Naive thymus-derived CD4-positive, alpha-beta T cell (primary cell): ENCODE data around the gene SORBS1. TPM values are rescaled to one million over a fixed set of nuclear protein-coding genes. Genes with fewer than 3 reads are reported as not detected.

ENCODE experiments used
- ATAC-seq: fragments of 150-1000 bp; cut with Tn5 transposase; 2 replicates; pipeline ENCODE4 v1.10.0; 2021; ENCODE audit warnings: mild to moderate bottlenecking, moderate library complexity
- CTCF ChIA-PET: fragments of 350-600 bp; sonication (Branson Sonifier 250); formaldehyde crosslinking; loops from one replicate; lab custom pipeline; 2021; ENCODE audit warnings: antibody characterized with exemption; lab: Charles Lee
- POLR2A ChIA-PET: fragments of 350-600 bp; sonication (Branson Sonifier 250); formaldehyde crosslinking; loops from one replicate; lab custom pipeline; 2021; ENCODE audit warnings: antibody characterized with exemption, inconsistent platforms; lab: Charles Lee
- DNase-seq, 9 donors: peaks; one replicate each; pipeline versions ENCODE4 v3.0.0 to v3.0.0-alpha.2; 2020 to 2022; ENCODE audit warnings: mixed read lengths in 1 of 9
- H3K27ac ChIP-seq: one replicate; pipeline ENCODE4 v1.7.0; 2013; ENCODE audit warnings: mild to moderate bottlenecking, low read depth, low read length, moderate library complexity
- H3K27me3 ChIP-seq, 2 donors: one replicate each; pipeline ENCODE4 v1.7.0; 2013; ENCODE audit warnings: low read length in 2 of 2, mild to moderate bottlenecking in 2 of 2, moderate library complexity in 2 of 2; ENCODE audit not compliant: control insufficient read depth in 2 of 2, insufficient read depth in 2 of 2
- H3K36me3 ChIP-seq, 3 experiments: 1 replicate in 2 of 3; 2 replicates in 1 of 3; pipeline ENCODE4 v1.7.0; 2013; ENCODE audit warnings: low read length in 3 of 3, mild to moderate bottlenecking in 3 of 3, moderate library complexity in 1 of 3; ENCODE audit not compliant: insufficient read depth in 3 of 3, control insufficient read depth in 2 of 3
- H3K4me1 ChIP-seq, 2 donors: one replicate each; pipeline ENCODE4 v1.7.0; 2013; ENCODE audit warnings: low read length in 2 of 2, mild to moderate bottlenecking in 2 of 2, moderate library complexity in 1 of 2; ENCODE audit not compliant: control insufficient read depth in 2 of 2, insufficient read depth in 2 of 2
- H3K4me3 ChIP-seq: 2 replicates; pipeline ENCODE4 v1.7.0; 2013; ENCODE audit warnings: mild to moderate bottlenecking, low read length
- H3K9me3 ChIP-seq, 3 experiments: 1 replicate in 2 of 3; 2 replicates in 1 of 3; pipeline ENCODE4 v1.7.0; 2013; ENCODE audit warnings: low read length in 3 of 3; ENCODE audit not compliant: control insufficient read depth in 2 of 3
- H3K27ac Mint-ChIP-seq, 9 donors: one replicate each; pipeline ENCODE4 v1.8.0; 2020 to 2022; ENCODE audit warnings: mixed read lengths in 9 of 9, mild to moderate bottlenecking in 8 of 9, moderate library complexity in 5 of 9, inconsistent platforms in 2 of 9
- H3K27me3 Mint-ChIP-seq, 5 donors: one replicate each; pipeline ENCODE4 v1.8.0; 2021 to 2022; ENCODE audit warnings: mixed read lengths in 5 of 5, mild to moderate bottlenecking in 1 of 5
- H3K36me3 Mint-ChIP-seq, 5 donors: one replicate each; pipeline ENCODE4 v1.8.0; 2020 to 2022; ENCODE audit warnings: mixed read lengths in 5 of 5, mild to moderate bottlenecking in 3 of 5, inconsistent platforms in 1 of 5
- H3K4me1 Mint-ChIP-seq, 7 donors: one replicate each; pipeline ENCODE4 v1.8.0; 2020 to 2022; ENCODE audit warnings: mixed read lengths in 7 of 7, mild to moderate bottlenecking in 3 of 7, inconsistent platforms in 1 of 7
- H3K4me3 Mint-ChIP-seq, 10 donors: one replicate each; pipeline ENCODE4 v1.8.0; 2020 to 2022; ENCODE audit warnings: mild to moderate bottlenecking in 10 of 10, mixed read lengths in 10 of 10, moderate library complexity in 6 of 10, inconsistent platforms in 2 of 10
- H3K9me3 Mint-ChIP-seq, 11 donors: one replicate each; pipeline ENCODE4 v1.8.0; 2020 to 2022; ENCODE audit warnings: mixed read lengths in 11 of 11, mild to moderate bottlenecking in 4 of 11, inconsistent platforms in 1 of 11, moderate library complexity in 1 of 11
- intact Hi-C, 2 donors: fragments of 100-400 bp; cut with micrococcal nuclease; formaldehyde crosslinking; loops; one replicate each; pipeline ENCODE4 v1.15.1; 2023
- polyA plus RNA-seq, 2 donors: library from polyadenylated mRNA; unstranded; fragments of 300-500 nt; fragmentation: Illumina TruSeq; gene quantifications; one replicate each; pipeline ENCODE4 v1.2.3, GENCODE V29; 2021
- total RNA-seq, 6 experiments: library from RNA in 5 of 6; stranded (reverse) in 5 of 6; gene quantifications; 1 replicate in 5 of 6; 2 replicates in 1 of 6; pipeline ENCODE4 v1.2.3 and lab custom pipeline; 2021 to 2026

Gene SORBS1
- total and polyA plus RNA-seq, 7 experiments from 2014 or later, result 0.58 to 1.9 (median 0.95) TPM

GRCh38 chr10:95261926-95262325 is 299.2 kb downstream of the SORBS1 start:
- Histone ChIP-seq H3K36me3 (no peaks in the 10 kb centered on the region), H3K27me3 (no peaks in the 10 kb centered on the region), H3K27ac (no peak overlapping the region), H3K9me3 (no peaks in the 10 kb centered on the region), H3K4me1 (no peaks in the 10 kb centered on the region), H3K4me3 (no peak overlapping the region)
- ChIA-PET CTCF (no interaction called here), POLR2A (no interaction called here)
- intact Hi-C loops, result no loop called here
- H3K4me3 Mint-ChIP-seq, result no peak overlapping the region
- peaks cover 0 to 2% (median 0%) of the 10 kb centered on the region in 7 donors for H3K4me1 Mint-ChIP-seq
- peaks cover 0 to 27% (median 0%) of the 10 kb centered on the region in 5 donors for H3K27me3 Mint-ChIP-seq
- no peak overlapping the region for H3K27ac Mint-ChIP-seq
- peaks cover 0 to 5% (median 0%) of the 10 kb centered on the region in 11 donors for H3K9me3 Mint-ChIP-seq
- DNase-seq (no peak), ATAC-seq (no peak)
- H3K36me3 Mint-ChIP-seq, result peaks cover 0 to 9% (median 0%) of the 10 kb centered on the region in 5 donors

Other genes with a start within 250 kb of the SORBS1 start
- 10 to 100 TPM; 15.0 to 73.8 (median 26.0) TPM for gene ALDH18A1, start 95.3 kb upstream of the SORBS1 start, total RNA-seq
- gene ALDH18A1, start 95.3 kb upstream of the SORBS1 start, polyA plus RNA-seq, result 10 to 100 TPM; 51.9 to 62.4 TPM
- 10 to 100 TPM; 16.2 to 38.3 (median 22.2) TPM for gene TCTN3, start 132.6 kb upstream of the SORBS1 start, total RNA-seq
- 10 to 100 TPM; 55.0 to 60.7 TPM for gene TCTN3, start 132.6 kb upstream of the SORBS1 start, polyA plus RNA-seq
- gene ENTPD1, start 194.8 kb upstream of the SORBS1 start, total RNA-seq, result 10 to 100 TPM in 2 of 5 experiments, 1 to 10 TPM in 2, under 1 TPM in 1; 0.89 to 28.2 (median 5.0) TPM
- under 1 TPM; 0.21 to 0.48 TPM for gene ENTPD1, start 194.8 kb upstream of the SORBS1 start, polyA plus RNA-seq